ENCODE results near the gene IL6ST.

GRCh38 chr5:55966284-55966683 lies 28.5 kb downstream of the IL6ST start:
- TF ChIP-seq CTCF (conservative IDR thresholded peaks at IDR 0.05 in 1 of 2, IDR thresholded peaks at IDR 0.05 in 1 of 2; ENCODE audit: low read depth in 1 of 2, low read length in 2 of 2) (no peak), EZH2 (IDR thresholded peaks at IDR 0.05; ENCODE audit: low read length, missing control alignments) (no peak)

Data from fibroblast of lung (primary cell).